Keratinocyte (primary cell): ENCODE results near the gene SLC6A19. TPM values are rescaled to one million over a fixed set of nuclear protein-coding genes. Genes with fewer than 3 reads are reported as not detected.

Source experiments
- DNase-seq: peaks from one replicate; pipeline ENCODE4 v3.0.0-alpha.2; 2011; ENCODE audit warnings: low read depth, missing footprints, low spot score
- FAIRE-seq: peaks from 2 replicates; lab custom pipeline; 2011; peaks lifted over from hg19 to GRCh38; lab: Jason Lieb, UNC
- H2AFZ ChIP-seq: 2 replicates; pipeline ENCODE4 v1.6.0; 2012; ENCODE audit warnings: low read length, control low read depth, inconsistent platforms; ENCODE audit not compliant: control insufficient read depth
- H3K27ac ChIP-seq: 2 replicates; pipeline ENCODE4 v1.5.1; 2011; ENCODE audit warnings: low read length; ENCODE audit not compliant: control insufficient read depth, insufficient read depth
- H3K27me3 ChIP-seq: 3 replicates; pipeline ENCODE4 v1.6.0; 2011; ENCODE audit warnings: low read length; ENCODE audit not compliant: control insufficient read depth, insufficient read depth; ENCODE audit errors: extremely low read depth
- H3K36me3 ChIP-seq, 2 experiments: 2 replicates in 1 of 2; 3 replicates in 1 of 2; pipeline ENCODE4 v1.5.1; 2011; ENCODE audit warnings: low read length in 2 of 2, mild to moderate bottlenecking in 1 of 2; ENCODE audit not compliant: control insufficient read depth in 2 of 2, insufficient read depth in 2 of 2; ENCODE audit errors: extremely low read depth in 1 of 2
- H3K4me1 ChIP-seq: 3 replicates; pipeline ENCODE4 v1.5.1; 2011; ENCODE audit warnings: low read length; ENCODE audit not compliant: control insufficient read depth, insufficient read depth; ENCODE audit errors: extremely low read depth
- H3K4me2 ChIP-seq: 3 replicates; pipeline ENCODE4 v1.6.0; 2011; ENCODE audit warnings: low read depth, low read length; ENCODE audit not compliant: control insufficient read depth, insufficient read depth; ENCODE audit errors: extremely low read depth
- H3K4me3 ChIP-seq, 3 experiments: fragments of 200-600 bp in 1 of 3; sonication (generic) in 1 of 3; 2 replicates in 2 of 3; 3 replicates in 1 of 3; pipeline ENCODE4 v1.5.1; 2011 to 2016; ENCODE audit warnings: low read length in 3 of 3, mild to moderate bottlenecking in 3 of 3, control low read depth in 2 of 3, inconsistent platforms in 1 of 3, low read depth in 1 of 3, mixed read lengths in 1 of 3, mixed run types in 1 of 3, moderate library complexity in 1 of 3; ENCODE audit not compliant: control insufficient read depth in 2 of 3, insufficient read depth in 2 of 3; ENCODE audit errors: extremely low read depth in 1 of 3
- H3K79me2 ChIP-seq: 2 replicates; pipeline ENCODE4 v1.6.0; 2012; ENCODE audit warnings: low read length; ENCODE audit not compliant: control insufficient read depth, insufficient read depth
- H3K9ac ChIP-seq: 3 replicates; pipeline ENCODE4 v1.6.0; 2011; ENCODE audit warnings: low read length; ENCODE audit not compliant: control insufficient read depth, insufficient read depth; ENCODE audit errors: extremely low read depth
- H3K9me1 ChIP-seq: 3 replicates; pipeline ENCODE4 v1.6.0; 2011; ENCODE audit warnings: low read length; ENCODE audit not compliant: control insufficient read depth, insufficient read depth; ENCODE audit errors: extremely low read depth
- H3K9me3 ChIP-seq: 2 replicates; pipeline ENCODE4 v1.5.1; 2012; ENCODE audit warnings: low read depth, low read length; ENCODE audit not compliant: control insufficient read depth
- H4K20me1 ChIP-seq: 3 replicates; pipeline ENCODE4 v1.6.0; 2011; ENCODE audit warnings: low read length; ENCODE audit not compliant: control insufficient read depth, insufficient read depth; ENCODE audit errors: extremely low read depth
- CTCF ChIP-seq, 3 experiments: IDR thresholded peaks in 1 of 3; conservative IDR thresholded peaks in 1 of 3; optimal IDR thresholded peaks in 1 of 3; 2 replicates in 2 of 3; 3 replicates in 1 of 3; pipeline versions ENCODE3 to v1.5.1; 2011; ENCODE audit warnings: low read length in 3 of 3, mild to moderate bottlenecking in 3 of 3, moderate library complexity in 2 of 3, control low read depth in 1 of 3, inconsistent platforms in 1 of 3; ENCODE audit not compliant: insufficient read depth in 2 of 3; ENCODE audit errors: extremely low read depth in 1 of 3
- EZH2 ChIP-seq: IDR thresholded peaks from one replicate; pipeline ENCODE4 v1.6.1; 2012; ENCODE audit warnings: inconsistent platforms, mild to moderate bottlenecking, low read length, moderate library complexity
- dilution Hi-C: fragments of 300-500 bp; cut with MboI; formaldehyde crosslinking; loops from one replicate; pipeline ENCODE4 v1.7.0; 2020; ENCODE audit warnings: low sequenced_read_pairs; ENCODE audit not compliant: extremely low pct_ligation_motif_present
- polyA plus RNA-seq, 5 experiments: library from polyadenylated mRNA; depleted of rRNA in 3 of 5; stranded (reverse) in 3 of 5; stranded (forward) in 1 of 5; unstranded in 1 of 5; fragments of >200 nt; gene quantifications; 1 replicate in 1 of 5; 2 replicates in 3 of 5; 3 replicates in 1 of 5; pipeline versions ENCODE4 v1.2.1 to v1.2.3, GENCODE V29; 2011 to 2012; ENCODE audit warnings: missing spikeins in 2 of 5, low read depth in 1 of 5, low replicate concordance in 1 of 5

Gene SLC6A19
- polyA plus RNA-seq, 1 donor (not counting 4 experiments of a cell fraction or from before 2014, with no cell fraction given) = not detected

- no peak overlapping the region for H3K27ac ChIP-seq
- no peak overlapping the region for H3K4me2 ChIP-seq
- TF ChIP-seq CTCF (optimal IDR thresholded peaks at IDR 0.05 in 1 of 3, IDR thresholded peaks at IDR 0.05 in 1 of 3, conservative IDR thresholded peaks at IDR 0.05 in 1 of 3; ENCODE audit: extremely low read depth in 1 of 3, insufficient read depth in 2 of 3, low read length in 3 of 3) (no peak), EZH2 (no peak)
- no peaks in the 10 kb centered on the region for H3K79me2 ChIP-seq
- H3K9me3 ChIP-seq = peaks cover 4% of the 10 kb centered on the region
- H2AFZ ChIP-seq = no peak overlapping the region
- H3K4me3 ChIP-seq = no peak overlapping the region
- H3K36me3 ChIP-seq = no peaks in the 10 kb centered on the region
- H3K9ac ChIP-seq = no peak overlapping the region
- no peak for DNase-seq
- dilution Hi-C loops = no loop called here
- H4K20me1 ChIP-seq = no peaks in the 10 kb centered on the region
- no peaks in the 10 kb centered on the region for H3K4me1 ChIP-seq
- no peaks in the 10 kb centered on the region for H3K9me1 ChIP-seq
- peaks cover 25% of the 10 kb centered on the region for H3K27me3 ChIP-seq
- FAIRE-seq = no peak
Observed at GRCh38 chr5:1207555-1207954, 6.2 kb downstream of the SLC6A19 start.

GRCh38 chr5:1208221-1208742 lies 6.9 kb downstream of the SLC6A19 start:
- H3K4me1 ChIP-seq = no peaks in the 10 kb centered on the region
- H3K9me3 ChIP-seq = peaks cover 4% of the 10 kb centered on the region
- H3K4me2 ChIP-seq = no peak overlapping the region
- H3K27ac ChIP-seq = no peak overlapping the region
- no peak overlapping the region for H3K9ac ChIP-seq
- no peak for TF ChIP-seq CTCF (optimal IDR thresholded peaks at IDR 0.05 in 1 of 3, IDR thresholded peaks at IDR 0.05 in 1 of 3, conservative IDR thresholded peaks at IDR 0.05 in 1 of 3; ENCODE audit: extremely low read depth in 1 of 3, insufficient read depth in 2 of 3, low read length in 3 of 3)
- no peak for TF ChIP-seq EZH2
- FAIRE-seq (no peak), DNase-seq (no peak)
- no peaks in the 10 kb centered on the region for H4K20me1 ChIP-seq
- no peak overlapping the region for H2AFZ ChIP-seq
- dilution Hi-C loops = no loop called here
- H3K4me3 ChIP-seq = no peak overlapping the region
- H3K27me3 ChIP-seq = peaks cover 19% of the 10 kb centered on the region
- H3K36me3 ChIP-seq = no peaks in the 10 kb centered on the region
- H3K79me2 ChIP-seq = no peaks in the 10 kb centered on the region
- H3K9me1 ChIP-seq = no peaks in the 10 kb centered on the region
